ENCODE results near the gene MRGPRG.

The MRGPRG gene

DNA sequence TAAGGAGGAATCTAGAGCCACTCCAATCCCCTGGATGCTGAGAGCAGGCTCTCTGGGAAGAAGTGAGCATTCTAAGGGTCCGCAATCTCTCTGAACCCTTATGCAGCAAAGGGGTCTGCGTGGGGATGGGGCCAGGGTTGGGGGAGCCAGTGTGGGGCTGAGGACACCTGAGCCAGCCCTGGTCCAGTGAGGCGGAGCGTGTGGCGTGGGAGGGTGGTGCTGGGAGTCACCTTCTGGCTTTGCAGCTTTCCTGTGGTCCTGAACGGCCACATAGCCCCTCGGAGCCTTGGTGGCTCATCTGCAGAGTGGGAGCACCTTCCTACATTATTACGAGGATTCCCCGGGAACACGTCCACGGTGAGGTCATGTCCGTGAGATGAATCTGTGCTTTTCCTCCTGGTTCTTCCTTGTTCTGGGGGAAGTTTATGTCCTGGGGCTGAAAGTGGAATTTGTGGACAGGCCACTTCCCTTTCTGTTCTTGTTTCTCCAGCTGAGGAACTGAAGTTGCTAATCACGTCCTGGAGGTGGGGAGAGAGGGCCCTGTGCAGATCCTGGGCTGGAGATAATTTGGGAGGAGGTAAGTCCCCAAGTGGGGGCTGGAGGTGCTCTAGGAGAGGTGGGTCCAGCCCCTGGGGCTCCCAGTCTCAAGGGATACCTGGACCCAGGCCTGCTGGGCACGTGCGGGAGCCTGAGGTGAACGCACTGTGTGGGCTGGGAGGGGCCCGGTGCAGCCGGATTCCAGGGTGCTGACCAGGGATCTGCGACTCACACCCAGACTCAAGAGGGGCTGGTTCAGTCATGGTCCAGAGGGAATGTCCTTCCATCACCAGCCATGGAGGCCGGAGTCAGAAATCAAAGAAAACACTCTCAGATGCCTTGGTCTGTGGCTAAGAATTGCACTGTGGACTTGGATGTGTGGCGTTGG lies 7.5 kb upstream of the MRGPRG start:
- no peak for DNase-seq (ENCODE audit: low read depth in 2 of 3, low spot score in 2 of 3)

DNA sequence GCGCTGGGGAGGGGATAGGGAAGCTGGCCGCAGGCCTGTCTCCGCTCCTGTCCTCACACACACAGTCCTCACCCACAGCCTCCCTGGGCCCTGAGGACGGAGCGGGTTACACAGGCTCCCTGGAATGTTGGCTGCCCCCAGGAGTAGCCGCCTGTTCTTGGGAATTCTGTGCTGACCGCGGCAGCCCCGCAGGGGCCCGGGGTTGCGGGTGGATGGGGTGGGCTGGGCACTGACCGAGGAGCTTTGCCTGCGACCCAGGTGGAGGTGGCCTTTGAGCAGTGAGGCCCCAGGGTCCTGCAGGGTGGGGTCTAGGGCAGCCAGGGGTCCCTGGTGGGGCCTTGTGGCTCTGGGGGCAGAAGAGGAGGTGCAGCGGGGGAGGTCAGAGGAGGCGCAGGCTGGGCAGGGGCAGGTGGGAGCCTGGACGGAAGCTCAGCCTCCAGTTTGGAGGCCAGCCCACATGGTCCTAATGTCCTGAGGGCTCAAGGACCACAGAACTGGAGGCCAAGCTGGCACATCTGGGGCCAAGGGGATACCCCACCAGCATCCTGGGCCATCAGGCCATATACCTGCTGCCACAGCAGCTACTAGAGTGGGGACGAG lies 6.6 kb upstream of the MRGPRG start:
- DNase-seq (ENCODE audit: low read depth in 2 of 3, low spot score in 2 of 3), result no peak

DNA sequence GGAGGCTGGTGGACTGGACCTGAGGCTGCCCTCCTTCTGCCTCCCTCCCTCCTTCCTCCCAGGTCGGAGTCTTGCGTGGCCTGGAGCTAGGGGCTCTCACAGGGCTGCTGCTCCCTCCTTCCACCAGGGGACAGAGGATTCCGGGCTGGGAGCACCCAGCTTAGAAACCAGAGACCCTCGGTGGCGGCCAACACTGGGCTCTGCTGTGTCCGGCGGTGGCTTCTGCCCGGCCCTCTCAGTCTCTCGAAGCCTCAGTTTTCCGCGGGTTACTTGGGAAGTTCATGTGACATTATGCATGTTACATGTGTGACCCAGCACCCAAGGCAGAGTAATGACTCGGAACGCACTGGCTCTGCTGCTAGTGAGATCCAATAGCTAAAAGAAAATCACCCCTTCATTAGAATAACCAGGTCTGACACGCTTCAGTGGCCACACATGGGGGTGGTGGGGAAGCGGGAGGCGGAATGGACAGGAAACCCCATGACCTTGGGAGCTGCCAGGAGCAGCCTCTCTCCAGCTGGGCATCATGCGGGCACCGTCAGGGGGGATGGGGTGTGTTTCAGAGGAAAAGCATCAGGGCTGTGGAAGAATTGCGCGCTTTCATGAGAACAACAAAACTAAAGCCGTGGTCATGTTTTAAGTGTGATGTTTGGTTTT lies 5.9 kb upstream of the MRGPRG start:
- DNase-seq (ENCODE audit: low read depth in 2 of 3, low spot score in 2 of 3), result no peak

DNA sequence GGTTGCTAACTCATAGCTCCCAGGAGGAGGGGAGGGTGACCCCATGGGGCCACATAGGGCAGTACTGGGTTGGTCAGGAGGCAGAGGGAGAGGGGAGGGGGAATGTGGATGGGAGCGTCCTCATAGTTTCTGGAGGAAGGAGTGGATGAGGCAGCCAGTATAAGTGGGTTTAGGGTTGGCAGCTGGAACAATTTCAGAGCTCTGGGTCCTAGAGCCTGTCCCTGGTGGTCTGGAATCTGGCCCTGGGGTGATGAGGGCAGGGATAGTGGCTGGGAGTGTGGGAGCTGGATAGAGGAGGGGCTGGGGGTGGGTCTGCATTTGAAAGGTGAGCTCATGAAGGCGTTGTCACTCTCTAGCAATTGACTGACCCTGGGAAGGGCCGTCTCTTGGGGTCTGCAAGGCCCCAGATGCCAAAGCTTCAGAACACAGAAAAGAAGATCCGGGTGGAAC lies 5.3 kb upstream of the MRGPRG start:
- DNase-seq (ENCODE audit: low read depth in 2 of 3, low spot score in 2 of 3), result no peak

DNA sequence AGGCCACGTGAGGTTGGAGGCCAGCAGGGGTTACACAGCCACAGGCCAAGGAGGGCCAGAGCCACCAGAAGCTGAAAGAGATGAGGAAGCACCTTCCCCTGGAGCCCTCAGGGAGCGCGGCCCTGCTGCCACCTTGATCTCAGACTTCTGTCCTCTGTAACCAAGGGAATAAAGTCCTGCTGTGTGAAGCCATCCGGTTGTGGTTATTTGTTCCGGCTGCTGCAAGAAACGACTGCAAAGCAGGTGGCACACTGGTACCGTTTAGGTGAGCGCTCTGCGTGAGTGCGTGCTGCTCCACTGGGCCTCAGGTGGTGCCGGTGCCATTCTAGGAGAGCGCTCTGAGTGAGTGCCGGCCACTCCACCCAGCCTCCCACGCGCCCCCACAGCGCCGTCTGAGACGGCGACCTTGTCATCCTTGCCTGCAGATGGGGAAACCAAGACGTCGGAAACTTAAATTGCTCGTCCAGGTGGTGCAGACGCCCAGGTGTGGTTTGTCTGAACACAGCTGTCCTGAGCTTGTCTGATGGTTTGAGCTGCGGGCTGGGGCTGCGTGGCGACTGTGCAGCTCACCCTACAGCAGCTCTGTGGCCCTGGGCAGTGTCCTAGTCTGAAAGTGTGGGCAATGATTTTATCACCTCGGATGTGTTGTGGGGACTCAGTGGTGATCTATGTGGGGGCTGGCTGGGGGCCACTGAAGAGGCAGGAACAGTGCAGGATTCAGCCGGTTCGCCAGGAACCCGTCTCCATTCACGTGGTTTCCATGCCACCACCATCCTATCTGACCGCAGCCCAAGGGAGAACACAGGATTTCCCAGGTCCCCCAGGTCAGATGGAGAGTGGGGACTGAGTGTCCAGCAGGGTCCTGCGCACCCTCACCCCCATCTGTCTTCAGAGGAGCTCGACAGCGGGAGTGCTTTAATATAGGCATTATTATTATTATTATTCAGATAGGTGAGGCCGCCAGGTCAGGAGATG lies 4.6 kb upstream of the MRGPRG start:
- no peak for DNase-seq (ENCODE audit: low read depth in 2 of 3, low spot score in 2 of 3)

DNA sequence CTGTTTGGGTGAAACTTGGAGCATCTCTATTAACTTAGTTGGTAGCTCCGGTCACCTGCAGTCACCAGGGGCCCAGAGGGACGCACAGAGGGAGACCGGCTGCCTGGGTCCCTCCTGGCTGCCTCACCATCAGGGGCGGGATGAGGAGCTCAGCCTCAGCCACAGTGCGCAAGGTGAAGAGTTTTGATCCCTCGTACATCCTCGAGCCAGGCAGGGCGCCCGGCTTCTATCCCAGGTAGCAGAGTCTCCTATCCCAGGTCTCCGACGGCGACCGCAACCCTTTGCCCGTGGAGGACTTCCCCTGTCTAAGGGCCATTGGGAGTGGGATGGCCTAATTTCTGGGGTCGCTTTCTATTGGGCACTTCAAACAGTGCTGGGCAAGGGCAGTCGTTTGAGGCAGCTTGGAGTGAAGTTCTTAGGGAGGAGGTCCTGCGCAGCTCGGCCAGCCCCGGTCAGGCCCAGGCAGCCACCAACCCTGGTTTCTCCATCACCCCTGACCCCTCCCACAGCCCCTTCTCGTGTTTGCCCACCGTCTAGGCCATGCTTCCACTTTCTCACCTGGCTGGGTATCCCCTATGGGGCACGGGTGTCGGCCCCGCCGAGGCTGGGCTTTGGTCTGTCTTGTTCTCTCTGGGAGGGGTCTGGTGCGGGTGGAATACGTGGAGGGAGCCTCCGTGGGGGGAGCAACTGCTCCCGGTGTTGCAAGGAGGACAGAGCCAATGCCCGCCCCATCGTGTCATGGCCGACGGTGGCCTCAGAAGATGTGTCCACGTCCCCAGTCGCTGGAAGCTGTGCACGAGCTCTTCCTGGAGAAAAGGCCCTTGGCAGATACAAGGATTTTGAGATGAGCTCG lies 3.6 kb upstream of the MRGPRG start:
- DNase-seq (ENCODE audit: low read depth in 2 of 3, low spot score in 2 of 3), result no peak

DNA sequence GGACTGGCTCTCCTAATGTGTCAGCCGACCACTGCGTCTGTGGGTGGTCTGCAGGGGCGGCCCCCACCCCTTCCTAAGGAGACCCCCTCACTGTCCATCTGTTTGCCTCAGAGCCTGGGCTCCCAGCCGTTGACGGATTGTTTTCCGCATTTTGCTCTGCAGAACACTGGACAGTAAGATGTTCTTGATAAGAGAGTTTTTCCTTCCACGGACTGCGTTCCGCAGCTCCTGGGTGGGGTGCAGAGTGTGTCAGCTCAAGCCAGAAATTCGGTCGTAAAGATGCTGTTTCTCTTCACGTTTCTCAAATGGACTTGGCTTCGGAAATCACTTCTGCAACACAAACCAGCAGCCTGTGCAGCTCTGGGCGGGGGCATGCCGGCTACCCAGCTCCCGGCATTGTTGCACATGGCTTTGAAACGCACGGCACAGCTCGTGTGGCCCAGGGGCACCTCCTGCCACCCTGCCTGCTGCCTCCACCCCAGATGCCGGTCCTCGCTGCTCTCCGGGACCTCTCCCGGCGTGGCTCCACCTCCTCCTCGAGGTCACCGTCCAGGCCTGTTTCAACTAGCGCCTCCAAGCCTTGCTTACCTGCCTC lies 2.9 kb upstream of the MRGPRG start:
- DNase-seq (ENCODE audit: low read depth in 2 of 3, low spot score in 2 of 3), result no peak

DNA sequence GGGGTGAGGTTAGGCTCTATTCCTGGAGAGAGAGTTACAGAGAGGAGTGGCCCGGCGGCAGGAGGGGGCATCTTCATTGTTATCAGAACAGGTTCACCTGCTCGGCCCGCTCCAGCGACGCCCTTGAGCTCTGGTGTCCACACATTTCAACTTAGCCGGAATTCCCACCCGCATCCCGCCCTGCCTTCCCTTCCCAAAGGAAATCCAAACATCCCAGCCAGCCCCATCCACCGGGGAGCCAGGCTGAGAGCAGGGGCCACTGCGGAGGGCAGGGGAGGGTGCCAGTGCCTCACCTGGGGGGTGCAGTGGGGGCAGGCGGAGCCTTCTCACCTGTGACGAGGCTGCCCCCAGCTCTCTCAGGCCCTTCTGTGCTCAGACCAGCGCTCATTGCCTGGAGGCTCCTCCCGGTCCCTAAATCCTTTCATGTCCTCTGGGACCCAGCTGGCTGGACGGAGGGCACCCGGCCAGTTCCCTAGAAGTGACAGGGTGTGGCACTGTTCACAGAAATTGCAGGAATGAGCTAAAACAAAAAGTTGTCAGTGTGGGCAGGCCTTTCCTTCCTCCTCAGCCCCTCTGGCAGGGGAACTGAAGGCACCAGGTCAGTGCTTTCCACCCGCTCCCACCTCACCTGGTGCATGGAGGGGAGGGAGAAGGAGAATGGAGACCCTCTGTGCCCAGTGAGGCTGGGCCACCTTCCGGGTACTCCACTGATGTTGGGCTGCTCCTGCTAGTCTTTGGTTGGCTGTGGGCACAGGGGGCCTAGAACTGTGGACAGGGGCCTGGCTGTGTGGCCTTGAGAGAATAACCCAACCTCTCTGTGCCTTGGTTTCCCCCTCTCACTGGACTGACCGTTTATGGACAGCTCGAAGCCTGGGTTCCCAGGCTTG lies 2.2 kb upstream of the MRGPRG start:
- no peak for DNase-seq (ENCODE audit: low read depth in 2 of 3, low spot score in 2 of 3)

DNA sequence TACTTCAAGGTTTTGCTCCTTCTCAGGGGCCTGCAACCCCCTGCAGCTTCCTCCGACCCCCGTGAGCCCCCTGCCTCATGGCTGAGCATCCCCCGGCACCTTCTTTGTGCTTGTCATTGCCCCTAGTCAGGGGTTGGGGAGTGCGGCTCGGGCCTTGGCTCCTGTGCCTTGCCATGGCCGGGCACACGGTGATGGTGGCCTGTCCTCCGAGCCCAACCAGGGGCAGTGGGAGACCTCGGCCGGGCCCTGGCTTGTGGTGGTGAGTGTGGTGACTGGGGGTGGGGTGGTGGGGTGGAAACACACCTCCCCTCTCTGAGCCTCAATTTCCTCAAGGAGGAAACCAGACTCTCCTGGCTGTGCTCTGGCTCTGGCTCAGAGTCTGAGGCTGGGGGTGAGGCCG lies 1.5 kb upstream of the MRGPRG start:
- DNase-seq (ENCODE audit: low read depth in 2 of 3, low spot score in 2 of 3), result no peak

DNA sequence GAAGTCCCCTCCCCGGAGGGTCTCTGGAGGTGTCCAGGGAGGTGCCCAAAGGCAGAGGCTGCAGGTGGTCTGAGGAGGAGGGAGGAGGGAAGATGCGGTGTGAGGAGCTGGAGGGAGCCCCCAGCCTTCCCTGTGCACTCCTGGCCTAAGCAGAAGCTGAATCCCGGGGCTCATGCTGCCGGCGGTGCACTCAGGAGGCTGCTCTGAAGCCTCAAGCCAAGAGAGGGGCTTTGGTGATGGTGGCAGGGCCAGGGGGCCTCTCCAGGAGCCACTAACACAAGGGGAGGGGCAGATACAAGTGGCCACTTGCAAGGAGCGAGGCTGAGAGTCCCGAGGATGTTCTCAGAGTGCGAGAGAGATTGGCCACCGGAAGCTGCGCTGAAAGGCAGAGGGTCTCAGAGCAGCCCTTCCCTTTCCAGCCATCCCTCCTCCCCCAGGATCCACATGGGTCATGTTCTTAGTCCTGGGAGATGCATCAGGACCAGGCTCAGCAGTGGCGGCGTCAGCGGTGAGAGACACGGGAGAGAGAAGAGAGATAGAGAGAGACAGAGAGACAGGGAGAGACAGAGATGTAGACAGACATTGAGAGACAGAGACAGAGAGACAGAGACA lies 774 bp upstream of the MRGPRG start:
- no peak for DNase-seq (ENCODE audit: low read depth in 2 of 3, low spot score in 2 of 3)

DNA sequence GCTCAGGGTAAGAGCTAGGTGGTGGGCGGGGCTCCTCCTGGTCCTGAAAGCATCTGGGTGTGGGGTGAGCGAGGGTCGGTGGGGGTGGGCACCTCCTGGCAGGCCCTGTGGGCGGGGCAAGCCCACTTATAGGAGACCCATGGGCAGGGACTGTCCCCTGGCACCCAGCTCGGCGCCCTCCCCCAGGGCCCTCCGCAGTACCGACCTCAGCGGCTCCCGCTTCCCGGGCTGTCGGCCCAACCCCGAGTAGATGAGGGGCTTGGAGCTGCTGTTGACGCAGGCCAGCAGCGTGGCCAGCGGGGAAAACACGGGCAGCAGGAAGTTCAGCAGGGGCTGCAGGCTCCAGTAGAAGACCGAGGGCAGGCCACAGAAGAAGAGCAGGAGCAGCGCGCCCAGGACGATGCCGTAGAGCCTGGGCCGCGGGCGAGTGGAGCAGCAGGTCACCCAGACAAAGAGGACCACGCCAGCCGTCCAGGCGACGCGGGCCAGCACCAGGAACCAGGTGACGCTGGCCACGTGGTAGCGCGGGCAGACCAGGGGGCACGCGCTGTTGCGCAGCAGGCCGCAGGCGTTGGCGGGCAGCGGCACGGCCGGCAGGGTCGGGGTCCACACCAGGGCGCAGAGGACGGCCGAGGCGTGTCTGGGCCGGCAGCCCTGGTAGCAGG lies 663 bp downstream of the MRGPRG start:
- DNase-seq (ENCODE audit: low read depth in 2 of 3, low spot score in 2 of 3), result no peak

DNA sequence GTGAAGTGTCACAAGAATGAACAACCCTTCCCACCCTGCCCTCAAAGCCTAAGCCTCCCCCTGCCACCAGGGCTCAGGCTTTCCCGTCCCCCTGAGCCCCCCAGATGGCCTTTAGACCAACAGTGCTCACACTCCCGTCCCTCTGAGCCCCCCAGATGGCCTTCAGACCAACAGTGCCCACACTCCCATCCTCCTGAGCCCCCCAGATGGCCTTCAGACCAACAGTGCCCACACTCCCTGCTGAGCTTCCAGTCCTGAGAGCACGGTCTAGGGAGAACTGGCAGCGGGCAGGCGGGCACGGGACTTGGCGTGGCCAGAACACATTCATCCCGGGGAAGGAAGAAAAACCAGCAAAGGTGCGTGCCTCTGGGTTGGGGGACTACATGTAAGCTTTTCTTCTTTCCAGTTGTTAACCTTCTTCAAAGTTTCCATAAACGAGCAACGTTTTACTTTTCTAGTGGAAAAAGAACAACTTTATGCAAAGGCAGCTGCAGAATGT lies 2.5 kb downstream of the MRGPRG start:
- no peak for DNase-seq (ENCODE audit: low read depth in 2 of 3, low spot score in 2 of 3)

DNA sequence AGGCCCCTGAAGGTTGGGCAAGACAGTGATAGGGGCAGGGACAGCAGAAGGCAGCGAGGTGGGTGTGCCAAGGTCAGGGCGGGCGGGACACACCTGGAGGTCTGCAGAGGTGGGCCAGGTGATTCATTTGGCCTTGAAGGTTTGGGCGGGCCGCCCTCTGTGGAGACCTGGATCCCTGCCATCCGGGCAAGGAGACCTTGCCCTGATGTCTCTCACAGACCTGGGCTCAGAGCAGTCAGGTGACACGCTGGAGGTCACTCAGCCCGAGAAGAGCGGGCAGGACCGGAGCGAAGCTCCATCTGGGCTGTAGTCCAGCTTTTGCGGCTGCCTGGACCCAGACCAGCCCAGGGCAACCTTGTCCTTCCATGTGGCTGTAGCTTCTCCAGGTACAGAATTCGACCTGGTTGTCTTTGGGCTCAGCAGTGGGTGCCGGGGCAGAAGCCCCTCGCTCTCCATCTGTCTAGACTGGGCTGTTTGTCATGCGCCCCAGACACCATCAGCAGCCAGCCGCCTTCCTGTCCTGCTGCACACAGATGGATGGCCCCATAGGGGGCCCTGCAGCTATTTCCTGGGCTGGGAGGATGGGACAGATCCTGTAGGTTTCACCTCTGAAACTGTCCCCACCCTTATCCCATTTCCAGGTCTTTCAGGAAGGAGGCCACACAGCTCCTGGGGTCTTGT lies 3.1 kb downstream of the MRGPRG start:
- no peak for DNase-seq (ENCODE audit: low read depth in 2 of 3, low spot score in 2 of 3)

DNA sequence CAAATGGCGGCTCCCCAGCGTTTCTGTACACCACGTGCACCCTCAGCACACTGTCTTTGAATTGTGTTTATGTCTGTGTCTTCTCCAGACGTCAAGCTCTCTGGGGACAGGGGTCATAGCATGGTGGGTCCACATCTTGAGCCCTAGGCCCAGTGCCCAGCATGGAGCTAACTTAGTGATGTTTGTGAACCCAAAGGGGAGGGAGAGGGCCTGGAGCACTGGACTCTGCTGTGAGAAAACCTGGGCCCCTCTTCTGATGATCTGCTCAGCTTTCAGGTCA lies 4.3 kb downstream of the MRGPRG start:
- DNase-seq (ENCODE audit: low read depth in 2 of 3, low spot score in 2 of 3), result no peak

DNA sequence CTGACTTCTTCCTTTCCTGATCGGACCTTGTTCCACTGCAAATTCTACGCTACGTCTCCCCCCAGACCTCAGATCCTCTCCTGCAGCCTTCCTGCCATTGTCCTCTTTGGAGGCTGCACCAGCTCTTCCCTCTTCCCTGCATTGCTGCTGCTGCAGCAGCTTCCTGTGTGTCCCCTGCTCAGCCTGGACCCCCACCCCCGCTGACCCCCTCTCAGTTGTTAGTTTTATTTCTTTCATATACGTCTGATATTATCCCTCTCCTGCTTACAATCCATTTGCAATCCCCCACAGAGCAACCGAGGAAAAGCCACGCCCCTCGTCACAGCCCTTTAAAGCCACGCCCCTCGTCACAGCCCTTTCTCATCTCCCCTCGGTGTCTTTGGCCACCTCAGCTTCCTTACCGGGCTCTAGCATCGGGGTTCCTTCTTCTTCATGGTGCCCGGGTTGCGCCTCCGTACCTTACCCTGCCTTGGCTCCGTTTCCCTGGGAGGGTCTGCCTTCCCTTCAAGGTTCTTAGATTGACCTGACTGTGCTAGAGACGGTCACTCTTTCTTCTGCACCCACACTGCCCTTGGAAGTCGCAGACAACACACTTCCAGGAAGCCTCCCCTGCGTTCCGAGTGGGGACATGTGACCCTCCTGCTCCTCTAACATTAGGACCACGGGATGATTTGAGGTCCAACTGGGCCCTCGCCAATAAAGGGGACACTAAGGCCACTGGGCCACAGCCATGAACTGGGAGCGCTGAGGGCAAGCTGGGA lies 4.8 kb downstream of the MRGPRG start:
- no peak for DNase-seq (ENCODE audit: low read depth in 2 of 3, low spot score in 2 of 3)

DNA sequence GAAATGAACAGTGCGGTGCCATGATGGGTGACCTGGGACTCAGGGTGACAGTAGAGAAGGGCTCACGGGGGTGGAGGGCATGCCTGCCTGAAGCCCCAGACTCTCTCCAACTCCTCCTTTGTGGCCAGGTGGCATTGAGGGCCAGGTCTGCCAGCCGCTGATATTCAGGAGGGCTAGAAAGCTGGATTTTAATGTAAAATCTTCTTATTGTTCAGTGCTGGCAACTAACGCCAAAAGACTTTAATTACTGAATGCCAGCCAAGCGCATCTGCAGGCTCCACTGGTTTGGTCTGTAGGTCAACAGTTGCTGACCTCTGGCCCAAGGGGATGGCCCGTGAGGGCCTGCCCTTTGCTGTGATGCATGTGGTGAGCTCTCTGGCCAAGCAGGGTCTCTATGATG lies 10.3 kb downstream of the MRGPRG start:
- no peak for DNase-seq (ENCODE audit: low read depth in 2 of 3, low spot score in 2 of 3)

All from activated CD8-positive, alpha-beta memory T cell treated with anti-CD3 and anti-CD28 coated beads for 48 hours (primary cell).